SU-DHL-6 (cell line): ENCODE data around the gene FAM20B.

Source experiments
- H2AFZ ChIP-seq: fragments of 200-600 bp; sonication (generic); 2 replicates; pipeline ENCODE4 v1.6.1; 2014; ENCODE audit warnings: low read depth, mild to moderate bottlenecking, moderate library complexity, mixed read lengths, antibody characterized with exemption, low read length; ENCODE audit not compliant: severe bottlenecking
- H3F3A ChIP-seq: fragments of 200-600 bp; shearing (Covaris generic); 2 replicates; pipeline ENCODE4 v1.6.0; 2016; ENCODE audit warnings: antibody characterized with exemption, mild to moderate bottlenecking; ENCODE audit not compliant: insufficient read depth
- H3K27ac ChIP-seq: fragments of 200-600 bp; sonication (generic); 2 replicates; pipeline ENCODE4 v1.5.1; 2016; ENCODE audit warnings: low read depth, mild to moderate bottlenecking, low read length, moderate library complexity, mixed read lengths
- H3K27me3 ChIP-seq: fragments of 200-600 bp; sonication (generic), shearing (Covaris generic); 2 replicates; pipeline ENCODE4 v1.6.0; 2014; ENCODE audit warnings: mild to moderate bottlenecking, low read length
- H3K36me3 ChIP-seq: fragments of 200-600 bp; sonication (generic); 2 replicates; pipeline ENCODE4 v1.6.1; 2014; ENCODE audit warnings: mild to moderate bottlenecking, low read length, mixed read lengths
- H3K4me2 ChIP-seq: fragments of 300-600, 200-600 bp; shearing (Covaris generic), sonication (generic); 2 replicates; pipeline ENCODE4 v1.6.0; 2014; ENCODE audit warnings: low read length, low read depth, mild to moderate bottlenecking; ENCODE audit not compliant: poor library complexity, severe bottlenecking
- H3K4me3 ChIP-seq: fragments of 200-600 bp; sonication (generic); 2 replicates; pipeline ENCODE4 v1.5.1; 2014; ENCODE audit warnings: antibody characterized with exemption, low read length, mild to moderate bottlenecking, mixed read lengths; ENCODE audit not compliant: insufficient read depth, poor library complexity, severe bottlenecking
- H3K79me2 ChIP-seq: fragments of 200-600 bp; sonication (generic); 2 replicates; pipeline ENCODE4 v1.6.1; 2014; ENCODE audit warnings: mild to moderate bottlenecking, low read length, moderate library complexity; ENCODE audit not compliant: insufficient read depth
- H3K9ac ChIP-seq: fragments of 200-600 bp; sonication (generic); 2 replicates; pipeline ENCODE4 v1.7.0; 2014; ENCODE audit warnings: mild to moderate bottlenecking, low read length
- H3K9me2 ChIP-seq: fragments of 200-600 bp; sonication (generic); replicated peaks from 2 replicates; pipeline ENCODE4 v1.6.1; 2014; ENCODE audit warnings: low read length; ENCODE audit not compliant: insufficient read depth
- H3K9me3 ChIP-seq: fragments of 200-600 bp; sonication (generic); 2 replicates; pipeline ENCODE4 v1.6.1; 2014; ENCODE audit warnings: low read length, mixed read lengths; ENCODE audit not compliant: insufficient read depth
- H4K20me1 ChIP-seq: fragments of 200-600 bp; sonication (generic); 2 replicates; pipeline ENCODE4 v1.6.1; 2014; ENCODE audit warnings: low read depth, mild to moderate bottlenecking, antibody characterized with exemption, low read length, moderate library complexity, mixed read lengths
- CTCF ChIP-seq: fragments of 200-600 bp; sonication (generic); IDR thresholded peaks from one replicate; pipeline ENCODE4 v1.5.1; 2017; ENCODE audit warnings: antibody characterized with exemption, mild to moderate bottlenecking, low read length, moderate library complexity; ENCODE audit not compliant: insufficient read depth, poor library complexity, severe bottlenecking
- EZH2phosphoT487 ChIP-seq: fragments of 200-600 bp; sonication (generic), shearing (Covaris generic); conservative IDR thresholded peaks from 2 replicates; pipeline ENCODE4 v1.6.1; 2018; ENCODE audit warnings: mild to moderate bottlenecking, antibody characterized with exemption, low read length, moderate library complexity, mixed read lengths

Gene FAM20B

GRCh38 chr1:179090923-179091322, 65.2 kb downstream of the FAM20B start:
- no peak for TF ChIP-seq CTCF
- no peak for TF ChIP-seq EZH2phosphoT487
- no peak overlapping the region for H2AFZ ChIP-seq
- H3K9ac ChIP-seq: no peak overlapping the region
- H4K20me1 ChIP-seq: no peaks in the 10 kb centered on the region
- H3K9me3 ChIP-seq: no peaks in the 10 kb centered on the region
- peaks cover 23% of the 10 kb centered on the region; the same call in 1 of the 2 replicates for H3K79me2 ChIP-seq
- no peak overlapping the region for H3K4me3 ChIP-seq
- H3K9me2 ChIP-seq: no peaks in the 10 kb centered on the region
- no peaks in the 10 kb centered on the region for H3K36me3 ChIP-seq
- H3K4me2 ChIP-seq: no peak overlapping the region
- no peak overlapping the region for H3K27ac ChIP-seq
- H3F3A ChIP-seq: no peaks in the 10 kb centered on the region; the same call in 1 of the 2 replicates
- no peaks in the 10 kb centered on the region for H3K27me3 ChIP-seq

GRCh38 chr1:179091691-179092165, 66.0 kb downstream of the FAM20B start:
- Histone ChIP-seq H3K9me3 (no peaks in the 10 kb centered on the region), H3K36me3 (0 out of 2 replicates have a peak, but pooled peaks cover 2% of the 10 kb centered on the region), H3K79me2 (peaks cover 20% of the 10 kb centered on the region; the same call in 1 of the 2 replicates), H4K20me1 (no peaks in the 10 kb centered on the region), H3K9ac (no peak overlapping the region), H3K4me3 (no peak overlapping the region), H3K27me3 (no peaks in the 10 kb centered on the region), H3K9me2 (no peaks in the 10 kb centered on the region), H3K4me2 (no peak overlapping the region), H3F3A (no peaks in the 10 kb centered on the region; the same call in 1 of the 2 replicates), H3K27ac (no peak overlapping the region), H2AFZ (no peak overlapping the region)
- TF ChIP-seq EZH2phosphoT487 (no peak), CTCF (no peak)

- Histone ChIP-seq H3F3A (no peaks in the 10 kb centered on the region; the same call in 1 of the 2 replicates), H2AFZ (no peak overlapping the region), H3K27ac (no peak overlapping the region), H3K79me2 (peaks cover 13% of the 10 kb centered on the region; the same call in 1 of the 2 replicates), H3K27me3 (no peaks in the 10 kb centered on the region), H3K9me3 (no peaks in the 10 kb centered on the region), H3K9ac (no peak overlapping the region), H3K36me3 (0 out of 2 replicates have a peak, but pooled peaks cover 3% of the 10 kb centered on the region), H3K4me3 (no peak overlapping the region), H3K9me2 (no peaks in the 10 kb centered on the region), H4K20me1 (no peaks in the 10 kb centered on the region), H3K4me2 (no peak overlapping the region)
- no peak for TF ChIP-seq EZH2phosphoT487
- TF ChIP-seq CTCF: no peak
Observed at GRCh38 chr1:179092896-179093461, 67.3 kb downstream of the FAM20B start.
